Fibroblast of lung (primary cell): ENCODE results near the gene PLA2G2C. TPM values are rescaled to one million over a fixed set of nuclear protein-coding genes. Genes with fewer than 3 reads are reported as not detected.

Source experiments
- DNase-seq, 2 donors: peaks; one replicate each; pipeline versions ENCODE4 v3.0.0 to v3.0.0-alpha.2; 2010; ENCODE audit warnings: low read depth in 2 of 2
- H2AFZ ChIP-seq: 2 replicates; pipeline ENCODE4 v1.5.1; 2012; ENCODE audit warnings: low read length, control low read depth, inconsistent platforms
- H3K27ac ChIP-seq: 2 replicates; pipeline ENCODE4 v1.5.1; 2011; ENCODE audit warnings: low read length, control low read depth; ENCODE audit not compliant: insufficient read depth
- H3K27me3 ChIP-seq: 2 replicates; pipeline ENCODE4 v1.5.1; 2011; ENCODE audit warnings: mild to moderate bottlenecking, low read length; ENCODE audit not compliant: control insufficient read depth, insufficient read depth
- H3K36me3 ChIP-seq: 2 replicates; pipeline ENCODE4 v1.5.1; 2011; ENCODE audit warnings: low read length; ENCODE audit not compliant: control insufficient read depth, insufficient read depth
- H3K4me1 ChIP-seq: 2 replicates; pipeline ENCODE4 v1.5.1; 2011; ENCODE audit warnings: low read length; ENCODE audit not compliant: control insufficient read depth, insufficient read depth; ENCODE audit errors: extremely low read depth
- H3K4me2 ChIP-seq: 2 replicates; pipeline ENCODE4 v1.5.1; 2011; ENCODE audit warnings: low read length, control low read depth; ENCODE audit not compliant: insufficient read depth; ENCODE audit errors: extremely low read depth
- H3K4me3 ChIP-seq, 4 experiments: fragments of 200-600 bp in 1 of 4; sonication (generic) in 1 of 4; replicated peaks in 1 of 4; 2 replicates each; pipeline ENCODE4 v1.5.1; 2011 to 2016; ENCODE audit warnings: low read length in 4 of 4, low read depth in 3 of 4, mild to moderate bottlenecking in 3 of 4, control low read depth in 2 of 4, inconsistent platforms in 1 of 4, mixed read lengths in 1 of 4; ENCODE audit not compliant: insufficient read depth in 1 of 4; ENCODE audit errors: control extremely low read depth in 1 of 4
- H3K79me2 ChIP-seq: 2 replicates; pipeline ENCODE4 v1.5.1; 2012; ENCODE audit warnings: mild to moderate bottlenecking, low read length, inconsistent platforms; ENCODE audit not compliant: control insufficient read depth, insufficient read depth
- H3K9ac ChIP-seq: 2 replicates; pipeline ENCODE4 v1.5.1; 2011; ENCODE audit warnings: mild to moderate bottlenecking, low read length, control low read depth; ENCODE audit not compliant: insufficient read depth
- H3K9me3 ChIP-seq: 2 replicates; pipeline ENCODE4 v1.5.1; 2012; ENCODE audit warnings: low read depth, low read length; ENCODE audit not compliant: control insufficient read depth, insufficient read depth
- H4K20me1 ChIP-seq: 2 replicates; pipeline ENCODE4 v1.5.1; 2011; ENCODE audit warnings: low read length; ENCODE audit not compliant: control insufficient read depth, insufficient read depth; ENCODE audit errors: extremely low read depth
- CTCF ChIP-seq, 2 donors: IDR thresholded peaks in 1 of 2; conservative IDR thresholded peaks in 1 of 2; 1 replicate in 1 of 2; 2 replicates in 1 of 2; pipeline ENCODE4 v1.5.1; 2011 to 2012; ENCODE audit warnings: low read length in 2 of 2, control low read depth in 1 of 2, inconsistent platforms in 1 of 2, low read depth in 1 of 2, mild to moderate bottlenecking in 1 of 2
- EZH2 ChIP-seq: IDR thresholded peaks from 2 replicates; pipeline ENCODE4 v1.5.1; 2012; ENCODE audit warnings: low read length, control low read depth, mild to moderate bottlenecking; ENCODE audit errors: missing control alignments
- polyA plus RNA-seq, 2 donors: library from polyadenylated mRNA; depleted of rRNA in 1 of 2; stranded (reverse) in 1 of 2; unstranded in 1 of 2; fragments of >200 nt; gene quantifications; 2 replicates each; pipeline ENCODE4 v1.2.1, GENCODE V29; 2011 to 2012; ENCODE audit warnings: missing spikeins in 1 of 2
- total RNA-seq: library from RNA; depleted of rRNA; stranded (reverse); fragments of >200 nt; gene quantifications from 2 replicates; pipeline ENCODE4 v1.2.1, GENCODE V29; 2014

Gene PLA2G2C
- total and polyA plus RNA-seq, 2 donors (not counting 1 experiment from before 2014, with no cell fraction given) = not detected

- Histone ChIP-seq H3K9me3 (no peaks in the 10 kb centered on the region), H3K4me2 (no peak within 1 kb of the TSS), H3K36me3 (no peaks in the 10 kb centered on the region), H3K79me2 (no peaks in the 10 kb centered on the region), H3K27me3 (peaks cover 4% of the 10 kb centered on the region), H4K20me1 (no peaks in the 10 kb centered on the region), H2AFZ (no peak within 1 kb of the TSS), H3K9ac (no peak within 1 kb of the TSS), H3K4me3 (no peak within 1 kb of the TSS), H3K27ac (no peak within 1 kb of the TSS), H3K4me1 (no peaks in the 10 kb centered on the region)
- TF ChIP-seq EZH2 (no peak), CTCF (conservative IDR thresholded peaks at IDR 0.05 in 1 of 2, IDR thresholded peaks at IDR 0.05 in 1 of 2; ENCODE audit: low read depth in 1 of 2, low read length in 2 of 2) (no peak)
- no peak for DNase-seq
Measured at GRCh38 chr1:20138961-20139550, 47.3 kb downstream of the PLA2G2C start, which contains the start of gene PLA2G2F. TSS of gene PLA2G2F (plus strand) at chr1:20139323. CDS start at chr1:20139428, 105 bp downstream.

GRCh38 chr1:20138346-20138745 is 48.0 kb downstream of the PLA2G2C start:
- Histone ChIP-seq H3K27me3 (no peaks in the 10 kb centered on the region), H4K20me1 (no peaks in the 10 kb centered on the region), H3K27ac (no peak overlapping the region), H3K4me2 (no peak overlapping the region), H3K9me3 (no peaks in the 10 kb centered on the region), H3K79me2 (no peaks in the 10 kb centered on the region), H3K4me1 (no peaks in the 10 kb centered on the region), H2AFZ (no peak overlapping the region), H3K9ac (no peak overlapping the region), H3K36me3 (no peaks in the 10 kb centered on the region), H3K4me3 (no peak overlapping the region)
- no peak for TF ChIP-seq EZH2
- TF ChIP-seq CTCF (conservative IDR thresholded peaks at IDR 0.05 in 1 of 2, IDR thresholded peaks at IDR 0.05 in 1 of 2; ENCODE audit: low read depth in 1 of 2, low read length in 2 of 2) = no peak
- DNase-seq = no peak

GRCh38 chr1:20137604-20138003 is 48.7 kb downstream of the PLA2G2C start:
- H3K79me2 ChIP-seq = no peaks in the 10 kb centered on the region
- H3K27ac ChIP-seq = no peak overlapping the region
- H3K4me2 ChIP-seq = no peak overlapping the region
- no peaks in the 10 kb centered on the region for H3K4me1 ChIP-seq
- no peaks in the 10 kb centered on the region for H4K20me1 ChIP-seq
- TF ChIP-seq CTCF (conservative IDR thresholded peaks at IDR 0.05 in 1 of 2, IDR thresholded peaks at IDR 0.05 in 1 of 2; ENCODE audit: low read depth in 1 of 2, low read length in 2 of 2) (no peak), EZH2 (no peak)
- DNase-seq = no peak
- no peaks in the 10 kb centered on the region for H3K9me3 ChIP-seq
- H3K27me3 ChIP-seq = no peaks in the 10 kb centered on the region
- H3K36me3 ChIP-seq = no peaks in the 10 kb centered on the region
- no peak overlapping the region for H2AFZ ChIP-seq
- H3K9ac ChIP-seq = no peak overlapping the region
- no peak overlapping the region for H3K4me3 ChIP-seq
